A673 (cell line): ENCODE data around the gene ITGA11.

Experiments used
- CTCF ChIP-seq: fragments of 300-800, 200-600 bp; sonication (generic); conservative IDR thresholded peaks from 2 replicates; pipeline ENCODE4 v1.5.1; 2017; ENCODE audit warnings: low read depth, mild to moderate bottlenecking, antibody characterized with exemption, low read length, moderate library complexity, mixed read lengths
- EZH2 ChIP-seq: fragments of 200-600 bp; sonication (generic); IDR thresholded peaks from 2 replicates; pipeline ENCODE4 v1.6.1; 2017; ENCODE audit warnings: borderline replicate concordance, low read depth, mild to moderate bottlenecking, mixed read lengths, antibody characterized with exemption, low read length; ENCODE audit not compliant: poor library complexity, severe bottlenecking

DNA sequence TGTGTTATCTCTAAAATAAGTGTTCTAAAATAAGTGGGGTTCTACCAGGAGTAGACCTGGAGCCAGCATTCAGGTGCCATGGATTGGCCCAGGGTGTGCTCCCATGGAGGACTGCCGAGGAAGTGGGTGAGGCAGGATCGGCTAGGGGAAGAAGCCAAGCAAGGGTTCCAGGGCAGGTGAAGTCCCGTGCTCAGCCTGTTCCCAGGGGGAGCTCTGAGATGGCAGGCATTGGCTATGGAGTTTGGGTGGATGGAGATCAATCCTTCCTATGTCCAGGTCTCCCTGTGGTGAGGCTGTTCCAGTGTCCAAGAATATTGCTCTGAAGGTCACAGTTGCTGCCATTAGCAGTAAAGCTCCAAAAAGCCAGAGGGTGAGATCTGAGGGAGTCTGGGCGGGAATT is 46.9 kb upstream of the ITGA11 start:
- TF ChIP-seq CTCF, result no peak
- no peak for TF ChIP-seq EZH2
